T-helper 2 cell treated with Interferon-gamma antibody and Interleukin-4, amounts not matched to agents 100 ng/mL and 5 ng/mL, for 36 hours (primary cell): Measurements from ENCODE around the gene COLEC11. TPM values are rescaled to one million over a fixed set of nuclear protein-coding genes. Genes with fewer than 3 reads are reported as not detected.

Experiments
- intact Hi-C: fragments of 100-400 bp; cut with micrococcal nuclease; formaldehyde crosslinking; loops from one replicate; pipeline ENCODE4 v1.15.1; 2023
- total RNA-seq: library from RNA; stranded (reverse); gene quantifications from 2 replicates; pipeline ENCODE4 v1.2.3, GENCODE V29; 2022

The COLEC11 gene
- total RNA-seq, 1 donor from 2014 or later: 0.27 TPM

GRCh38 chr2:3670376-3670775, 75.5 kb downstream of the COLEC11 start:
- intact Hi-C loops: no loop called here

- intact Hi-C loops: no loop called here
Measured at GRCh38 chr2:3670941-3671340, 76.0 kb downstream of the COLEC11 start.

- intact Hi-C loops: no loop called here
Measured at GRCh38 chr2:3672861-3673678, 78.2 kb downstream of the COLEC11 start.

- intact Hi-C loops: no loop called here
Measured at GRCh38 chr2:3674066-3674845, 79.3 kb downstream of the COLEC11 start.

GRCh38 chr2:3675687-3676086, 80.8 kb downstream of the COLEC11 start:
- intact Hi-C loops: no loop called here

- intact Hi-C loops: no loop called here
Measured at GRCh38 chr2:3677436-3677835, 82.5 kb downstream of the COLEC11 start.

- intact Hi-C loops: no loop called here
Measured at GRCh38 chr2:3678212-3678611, 83.3 kb downstream of the COLEC11 start.

- intact Hi-C loops: no loop called here
Measured at GRCh38 chr2:3679180-3679579, 84.3 kb downstream of the COLEC11 start.

GRCh38 chr2:3679616-3680393, 84.9 kb downstream of the COLEC11 start:
- intact Hi-C loops: no loop called here

- intact Hi-C loops: no loop called here
Measured at GRCh38 chr2:3680548-3681345, 85.8 kb downstream of the COLEC11 start.

- intact Hi-C loops: no loop called here
Measured at GRCh38 chr2:3681625-3682024, 86.7 kb downstream of the COLEC11 start.

GRCh38 chr2:3682811-3683210, 87.9 kb downstream of the COLEC11 start:
- intact Hi-C loops: no loop called here

GRCh38 chr2:3683748-3684454, 89.0 kb downstream of the COLEC11 start:
- intact Hi-C loops: no loop called here

GRCh38 chr2:3689998-3690748, 95.3 kb downstream of the COLEC11 start:
- intact Hi-C loops: no loop called here

GRCh38 chr2:3692375-3692774, 97.5 kb downstream of the COLEC11 start:
- intact Hi-C loops: no loop called here
